Measurements from ENCODE around the gene COIL. TPM values are rescaled to one million over a fixed set of nuclear protein-coding genes. Genes with fewer than 3 reads are reported as not detected.

Gene COIL
- total and polyA plus RNA-seq, 3 experiments from 2014 or later, result 13.4 to 23.5 (median 22.3) TPM

DNA sequence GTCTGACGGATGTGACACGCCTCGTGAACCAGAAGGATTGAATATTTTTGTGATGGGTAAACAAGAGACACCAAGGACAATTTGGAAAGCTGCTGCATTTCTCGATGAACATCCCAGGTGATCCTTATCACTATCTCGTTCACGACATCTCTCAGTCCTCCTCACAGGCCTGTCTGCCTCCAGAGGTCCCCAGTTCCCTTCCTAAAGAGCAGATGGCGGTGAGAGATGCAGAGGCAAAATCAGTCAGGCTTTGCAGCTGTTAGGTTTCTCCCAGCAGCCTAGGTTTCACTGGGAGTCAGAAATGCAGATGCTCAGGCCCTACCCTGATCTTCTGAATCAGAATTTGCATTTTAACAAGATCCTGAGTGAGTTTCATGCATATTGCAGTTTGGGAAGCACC, 40.7 kb upstream of the COIL start:
- no peak for DNase-seq
- Mint-ChIP-seq H3K4me3 (no peak overlapping the region), H3K27ac (no peak overlapping the region), H3K9me3 (no peaks in the 10 kb centered on the region), H3K4me1 (peaks cover 6 to 8% (median 7%) of the 10 kb centered on the region in 3 donors), H3K27me3 (no peaks in the 10 kb centered on the region), H3K36me3 (peaks cover 0 to 43% (median 10%) of the 10 kb centered on the region in 3 donors)
- H3K27ac ChIP-seq (ENCODE audit: low read depth, low read length), result no peak overlapping the region
- no peaks in the 10 kb centered on the region for H3K27me3 ChIP-seq (ENCODE audit: insufficient read depth, low read length, poor library complexity, severe bottlenecking)
- H3K9me3 ChIP-seq (ENCODE audit: low read length), result no peaks in the 10 kb centered on the region
- no peaks in the 10 kb centered on the region for H3K36me3 ChIP-seq (ENCODE audit: insufficient read depth, low read length)
- H3K4me1 ChIP-seq (ENCODE audit: insufficient read depth, low read length), result no peaks in the 10 kb centered on the region
- no peak overlapping the region for H3K4me3 ChIP-seq (ENCODE audit: low read length)
- CTCF ChIA-PET, result no interaction called here
- POLR2A ChIA-PET, result interaction anchor here (0.6 kb wide), 1 partner anchor 21 kb away, joined by 3 read pairs; no protein-coding TSS in a partner anchor

DNA sequence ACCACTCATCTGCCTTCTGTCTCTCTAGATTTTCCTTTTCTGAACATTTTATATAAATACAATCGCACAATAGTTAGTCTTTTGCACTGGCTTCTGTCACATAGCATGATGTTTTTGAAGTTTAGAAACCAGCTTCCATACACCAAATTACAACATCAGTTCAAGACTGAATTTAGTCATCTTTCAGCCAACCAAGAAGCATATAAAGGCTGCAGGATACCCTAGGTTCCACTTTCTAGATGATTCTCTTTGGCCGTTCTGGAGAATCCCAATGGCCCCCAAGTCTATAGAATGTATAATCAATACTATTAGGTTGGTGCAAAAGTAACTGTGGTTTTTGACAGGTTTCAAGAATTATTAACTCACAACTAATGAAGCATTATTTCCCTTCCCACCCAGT, 36.5 kb upstream of the COIL start:
- no peaks in the 10 kb centered on the region for H3K9me3 Mint-ChIP-seq
- no peaks in the 10 kb centered on the region for H3K4me1 ChIP-seq (ENCODE audit: insufficient read depth, low read length)
- no peaks in the 10 kb centered on the region for H3K4me1 Mint-ChIP-seq
- peaks cover 0 to 59% (median 10%) of the 10 kb centered on the region in 3 donors for H3K36me3 Mint-ChIP-seq
- no peak overlapping the region for H3K4me3 ChIP-seq (ENCODE audit: low read length)
- no peaks in the 10 kb centered on the region for H3K9me3 ChIP-seq (ENCODE audit: low read length)
- no peaks in the 10 kb centered on the region for H3K36me3 ChIP-seq (ENCODE audit: insufficient read depth, low read length)
- H3K27me3 Mint-ChIP-seq, result no peaks in the 10 kb centered on the region
- H3K27ac ChIP-seq (ENCODE audit: low read depth, low read length), result no peak overlapping the region
- ChIA-PET POLR2A (no interaction called here), CTCF (no interaction called here)
- no peak for DNase-seq
- no peaks in the 10 kb centered on the region for H3K27me3 ChIP-seq (ENCODE audit: insufficient read depth, low read length, poor library complexity, severe bottlenecking)
- no peak overlapping the region for H3K4me3 Mint-ChIP-seq
- H3K27ac Mint-ChIP-seq, result no peak overlapping the region

DNA sequence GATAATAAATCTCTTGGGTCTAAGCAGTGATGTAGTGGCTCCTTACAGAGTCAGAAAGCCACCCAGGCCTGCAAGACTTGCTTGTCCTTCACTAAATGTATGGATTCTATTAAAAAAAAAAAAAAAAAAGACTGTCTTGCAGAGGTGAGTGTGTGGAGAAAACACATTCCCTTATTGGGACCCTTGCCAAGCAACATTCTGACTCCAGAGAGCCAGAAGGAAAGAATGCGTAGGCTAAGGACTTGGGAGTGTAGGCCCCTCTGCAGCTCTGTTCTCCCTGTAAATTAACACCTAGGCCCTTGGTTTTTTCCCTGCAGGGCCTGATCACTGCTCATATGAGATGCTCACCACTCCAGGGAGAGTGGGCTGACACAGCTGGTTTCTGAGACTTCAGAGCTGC, 34.9 kb upstream of the COIL start:
- CTCF ChIA-PET, result no interaction called here
- no peak for DNase-seq
- Mint-ChIP-seq H3K9me3 (no peaks in the 10 kb centered on the region), H3K4me3 (no peak overlapping the region), H3K36me3 (peaks cover 5 to 55% (median 18%) of the 10 kb centered on the region in 3 donors), H3K4me1 (no peaks in the 10 kb centered on the region), H3K27ac (no peak overlapping the region), H3K27me3 (no peaks in the 10 kb centered on the region)
- no peaks in the 10 kb centered on the region for H3K27me3 ChIP-seq (ENCODE audit: insufficient read depth, low read length, poor library complexity, severe bottlenecking)
- H3K27ac ChIP-seq (ENCODE audit: low read depth, low read length), result no peak overlapping the region
- H3K9me3 ChIP-seq (ENCODE audit: low read length), result no peaks in the 10 kb centered on the region
- no peaks in the 10 kb centered on the region for H3K4me1 ChIP-seq (ENCODE audit: insufficient read depth, low read length)
- POLR2A ChIA-PET, result no interaction called here
- no peak overlapping the region for H3K4me3 ChIP-seq (ENCODE audit: low read length)
- H3K36me3 ChIP-seq (ENCODE audit: insufficient read depth, low read length), result no peaks in the 10 kb centered on the region

DNA sequence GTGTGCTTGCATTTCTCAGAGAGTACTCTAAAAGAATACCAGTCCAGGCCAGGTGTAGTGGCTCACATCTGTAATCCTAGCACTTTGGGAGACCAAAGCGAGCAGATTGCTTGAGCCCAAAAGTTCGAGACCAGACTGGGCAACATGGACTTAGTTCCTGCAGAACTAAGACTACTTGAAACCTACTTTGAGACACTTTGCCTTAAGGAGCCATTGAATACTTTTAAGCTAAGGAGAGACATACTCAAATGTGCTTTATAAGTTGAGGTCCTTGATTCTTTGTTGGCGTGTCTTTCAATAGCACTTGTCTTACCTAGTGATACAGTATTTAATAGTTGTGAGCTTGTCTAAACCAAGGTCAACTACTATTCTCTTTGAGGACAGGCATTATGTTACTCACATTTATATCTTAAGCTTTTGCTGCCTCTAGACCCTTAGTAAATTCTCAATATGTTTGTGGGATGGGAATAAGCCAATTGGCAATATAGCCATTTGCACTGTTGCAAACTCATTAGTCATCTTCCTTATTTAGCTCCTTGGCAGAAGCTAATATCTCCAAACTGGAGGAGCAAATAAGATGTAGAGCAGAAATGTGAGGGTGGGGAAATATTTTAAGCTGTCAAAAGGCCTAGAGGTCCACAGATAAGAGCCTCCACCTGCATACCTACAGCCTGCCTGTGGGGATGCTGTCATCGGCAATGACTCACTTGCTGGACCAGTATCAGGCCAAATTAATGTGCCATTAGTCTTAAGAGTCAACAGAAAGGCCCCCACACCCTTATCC, 33.4 kb upstream of the COIL start:
- no peak overlapping the region for H3K4me3 Mint-ChIP-seq
- DNase-seq, result no peak
- Histone ChIP-seq H3K4me1 (ENCODE audit: insufficient read depth, low read length) (no peaks in the 10 kb centered on the region), H3K4me3 (ENCODE audit: low read length) (no peak overlapping the region), H3K27me3 (ENCODE audit: insufficient read depth, low read length, poor library complexity, severe bottlenecking) (no peaks in the 10 kb centered on the region), H3K9me3 (ENCODE audit: low read length) (no peaks in the 10 kb centered on the region), H3K36me3 (ENCODE audit: insufficient read depth, low read length) (no peaks in the 10 kb centered on the region), H3K27ac (ENCODE audit: low read depth, low read length) (no peak overlapping the region)
- ChIA-PET CTCF (no interaction called here), POLR2A (no interaction called here)
- peaks cover 5 to 62% (median 20%) of the 10 kb centered on the region in 3 donors for H3K36me3 Mint-ChIP-seq
- no peak overlapping the region for H3K27ac Mint-ChIP-seq
- no peaks in the 10 kb centered on the region for H3K9me3 Mint-ChIP-seq
- H3K27me3 Mint-ChIP-seq, result no peaks in the 10 kb centered on the region
- no peaks in the 10 kb centered on the region for H3K4me1 Mint-ChIP-seq

DNA sequence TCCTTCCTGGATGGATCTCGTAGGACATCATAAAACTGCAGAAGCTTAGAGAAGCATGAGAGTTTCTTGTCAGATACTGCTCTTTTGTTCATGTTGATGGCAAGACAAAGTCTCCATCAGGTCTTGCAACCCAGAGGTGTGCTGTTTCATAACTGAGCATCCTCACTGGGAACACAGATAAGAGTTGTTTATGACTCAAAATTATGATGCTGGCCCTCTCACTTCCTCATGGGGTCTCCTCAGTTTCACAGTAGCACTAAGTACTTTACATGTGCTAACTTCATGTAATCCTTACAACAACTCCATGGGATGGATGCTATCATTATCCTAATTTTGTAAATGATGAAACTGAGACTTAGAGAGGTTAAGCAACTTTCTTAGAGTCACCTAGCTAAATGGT, 31.5 kb upstream of the COIL start:
- Histone ChIP-seq H3K36me3 (ENCODE audit: insufficient read depth, low read length) (no peaks in the 10 kb centered on the region), H3K27ac (ENCODE audit: low read depth, low read length) (no peak overlapping the region), H3K27me3 (ENCODE audit: insufficient read depth, low read length, poor library complexity, severe bottlenecking) (no peaks in the 10 kb centered on the region), H3K9me3 (ENCODE audit: low read length) (no peaks in the 10 kb centered on the region), H3K4me3 (ENCODE audit: low read length) (no peak overlapping the region), H3K4me1 (ENCODE audit: insufficient read depth, low read length) (no peaks in the 10 kb centered on the region)
- Mint-ChIP-seq H3K4me1 (no peaks in the 10 kb centered on the region), H3K27ac (no peak overlapping the region), H3K27me3 (no peaks in the 10 kb centered on the region), H3K36me3 (peaks cover 5 to 63% (median 21%) of the 10 kb centered on the region in 3 donors), H3K4me3 (no peak overlapping the region), H3K9me3 (no peaks in the 10 kb centered on the region)
- CTCF ChIA-PET, result no interaction called here
- no peak for DNase-seq
- POLR2A ChIA-PET, result no interaction called here

- H3K36me3 ChIP-seq (ENCODE audit: insufficient read depth, low read length), result no peaks in the 10 kb centered on the region
- H3K27ac ChIP-seq (ENCODE audit: low read depth, low read length), result no peak overlapping the region
- Mint-ChIP-seq H3K4me3 (no peak overlapping the region), H3K9me3 (no peaks in the 10 kb centered on the region), H3K27me3 (peaks cover 0 to under 1% of the 10 kb centered on the region in 2 donors), H3K4me1 (no peaks in the 10 kb centered on the region), H3K27ac (no peak overlapping the region), H3K36me3 (peaks cover 5 to 64% (median 22%) of the 10 kb centered on the region in 3 donors)
- no peak for DNase-seq
- no peaks in the 10 kb centered on the region for H3K9me3 ChIP-seq (ENCODE audit: low read length)
- CTCF ChIA-PET, result no interaction called here
- POLR2A ChIA-PET, result no interaction called here
- no peak overlapping the region for H3K4me3 ChIP-seq (ENCODE audit: low read length)
- no peaks in the 10 kb centered on the region for H3K27me3 ChIP-seq (ENCODE audit: insufficient read depth, low read length, poor library complexity, severe bottlenecking)
- no peaks in the 10 kb centered on the region for H3K4me1 ChIP-seq (ENCODE audit: insufficient read depth, low read length)
Measured at GRCh38 chr17:56988901-56989572, 28.2 kb upstream of the COIL start.

DNA sequence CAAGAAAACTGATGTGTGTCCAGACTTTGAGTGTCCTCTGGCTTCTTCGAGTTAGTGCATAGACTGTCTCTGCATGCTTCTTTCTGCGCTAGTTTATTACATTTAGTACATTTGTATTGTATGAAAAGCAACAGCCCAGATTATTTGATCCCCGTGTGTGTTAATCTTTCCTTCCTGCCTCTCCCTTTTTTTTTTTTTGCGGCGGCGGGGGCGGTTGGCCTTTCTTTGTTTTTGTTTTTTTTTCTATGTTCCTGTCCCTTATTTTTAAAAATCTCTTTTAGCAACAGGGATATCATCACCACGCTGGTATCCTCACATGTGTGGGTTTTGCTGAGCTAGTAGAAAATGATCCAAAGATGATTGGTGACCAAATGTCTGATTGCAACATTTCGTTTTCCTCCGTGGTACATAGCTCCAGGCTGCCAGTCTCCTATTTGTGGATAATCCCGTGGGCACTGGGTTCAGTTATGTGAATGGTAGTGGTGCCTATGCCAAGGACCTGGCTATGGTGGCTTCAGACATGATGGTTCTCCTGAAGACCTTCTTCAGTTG, 26.5 kb upstream of the COIL start:
- Mint-ChIP-seq H3K4me3 (no peak overlapping the region), H3K4me1 (peaks cover 0 to 3% (median 0%) of the 10 kb centered on the region in 3 donors), H3K9me3 (no peaks in the 10 kb centered on the region), H3K27me3 (peaks cover 0 to 1% of the 10 kb centered on the region in 2 donors), H3K36me3 (peaks cover 5 to 58% (median 17%) of the 10 kb centered on the region in 3 donors), H3K27ac (no peak overlapping the region)
- no peaks in the 10 kb centered on the region for H3K9me3 ChIP-seq (ENCODE audit: low read length)
- H3K36me3 ChIP-seq (ENCODE audit: insufficient read depth, low read length), result no peaks in the 10 kb centered on the region
- no peaks in the 10 kb centered on the region for H3K4me1 ChIP-seq (ENCODE audit: insufficient read depth, low read length)
- no peaks in the 10 kb centered on the region for H3K27me3 ChIP-seq (ENCODE audit: insufficient read depth, low read length, poor library complexity, severe bottlenecking)
- no peak overlapping the region for H3K27ac ChIP-seq (ENCODE audit: low read depth, low read length)
- ChIA-PET CTCF (no interaction called here), POLR2A (no interaction called here)
- H3K4me3 ChIP-seq (ENCODE audit: low read length), result no peak overlapping the region
- no peak for DNase-seq
